ENCODE data around the gene GPR78. TPM values are rescaled to one million over a fixed set of nuclear protein-coding genes. Genes with fewer than 3 reads are reported as not detected.
"Not testable (repeated sequence)": the region's sequence is repeated elsewhere in the genome, so short reads cannot be mapped to it uniquely, and the experiment has no call there.

GPR78 gene
- total RNA-seq, 6 donors from 2014 or later, result 0.03 to 0.07 TPM; not detected in 4

DNA sequence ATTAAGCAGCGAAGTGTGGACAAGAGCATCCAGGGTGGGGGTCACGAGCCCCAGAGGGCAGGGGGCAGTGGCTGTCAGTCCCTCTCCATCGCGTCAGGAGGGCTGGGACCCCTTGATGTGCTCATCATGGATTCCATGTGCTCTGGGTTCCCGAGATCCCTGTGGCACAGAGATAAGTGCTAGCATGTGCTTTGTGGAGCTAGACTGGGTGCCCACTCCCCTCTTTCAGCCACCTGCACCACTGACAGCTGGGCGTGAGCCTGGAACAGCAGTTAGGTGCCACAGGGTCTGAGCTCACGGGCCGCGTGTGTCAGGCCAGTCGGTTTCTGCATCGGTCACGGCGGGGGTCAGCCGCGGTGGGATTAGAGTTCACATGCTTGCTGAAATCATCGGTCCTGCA lies 36.6 kb downstream of the GPR78 start:
- H3K27ac ChIP-seq, result no peak overlapping the region
- H3K4me1 ChIP-seq, result no peaks in the 10 kb centered on the region
- DNase-seq, result peak in 1 of 2 donors; percentile 74
- WGBS, 2 donors, result 63 to 84% methylated on average over 6 to 16 of the region's 16 CpGs
- TF ChIP-seq CTCF (IDR thresholded peaks at IDR 0.05), result no peak
- no peak for TF ChIP-seq EP300 (IDR thresholded peaks at IDR 0.05)
- no peak for TF ChIP-seq POLR2AphosphoS5 (IDR thresholded peaks at IDR 0.05)
- no peak overlapping the region for H3K4me3 ChIP-seq
- H3K27me3 ChIP-seq, result no peaks in the 10 kb centered on the region
- no peaks in the 10 kb centered on the region for H3K36me3 ChIP-seq
- ATAC-seq (ENCODE audit: low FRiP score in 2 of 2), result no peak
- H3K9me3 ChIP-seq, result no peaks in the 10 kb centered on the region

- Histone ChIP-seq H3K9me3 (no peaks in the 10 kb centered on the region), H3K27ac (no peak overlapping the region), H3K4me1 (no peaks in the 10 kb centered on the region), H3K27me3 (no peaks in the 10 kb centered on the region), H3K4me3 (no peak overlapping the region), H3K36me3 (no peaks in the 10 kb centered on the region)
- TF ChIP-seq EP300 (IDR thresholded peaks at IDR 0.05), result no peak
- TF ChIP-seq CTCF (IDR thresholded peaks at IDR 0.05), result no peak
- TF ChIP-seq POLR2AphosphoS5 (IDR thresholded peaks at IDR 0.05), result no peak
- no peak for TF ChIP-seq POLR2A (IDR thresholded peaks at IDR 0.05)
- WGBS, 2 donors, result 73 to 74% methylated on average over 20 to 21 of the region's 21 CpGs
- DNase-seq, result peak in 1 of 2 donors; percentile 47
- no peak for ATAC-seq (ENCODE audit: low FRiP score in 2 of 2)
These were observed 37.4 kb downstream of the GPR78 start for GRCh38 chr4:8617486-8618040.

DNA sequence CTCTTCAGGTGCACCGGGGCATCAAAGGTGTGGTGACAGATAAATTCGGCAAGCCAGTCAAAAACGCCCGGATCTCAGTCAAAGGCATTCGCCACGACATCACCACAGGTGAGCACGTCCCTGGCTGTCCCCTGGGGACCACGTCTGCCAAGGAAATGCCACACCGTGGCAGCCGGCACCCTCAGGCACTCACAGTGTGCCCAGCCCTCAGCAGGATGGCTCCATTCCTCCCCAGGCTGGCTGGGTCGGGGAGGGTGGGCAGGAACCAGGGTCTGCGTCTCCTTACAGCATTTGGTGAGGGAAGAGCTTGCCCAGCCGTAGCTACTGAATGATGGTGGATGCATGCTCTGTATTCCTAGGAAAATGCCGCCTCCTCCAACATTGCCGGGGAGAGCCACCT lies 38.2 kb downstream of the GPR78 start:
- ATAC-seq (ENCODE audit: low FRiP score in 2 of 2), result no peak
- peak in 1 of 2 donors; percentile 70 for DNase-seq
- 88 to 89% methylated on average over 11 to 15 of the region's 15 CpGs for WGBS, 2 donors
- H3K4me3 ChIP-seq, result no peak overlapping the region
- H3K4me1 ChIP-seq, result no peaks in the 10 kb centered on the region
- H3K9me3 ChIP-seq, result no peaks in the 10 kb centered on the region
- TF ChIP-seq EP300 (IDR thresholded peaks at IDR 0.05) (no peak), CTCF (IDR thresholded peaks at IDR 0.05) (no peak), POLR2AphosphoS5 (IDR thresholded peaks at IDR 0.05) (no peak), POLR2A (IDR thresholded peaks at IDR 0.05) (no peak)
- no peak overlapping the region for H3K27ac ChIP-seq
- H3K27me3 ChIP-seq, result no peaks in the 10 kb centered on the region
- no peaks in the 10 kb centered on the region for H3K36me3 ChIP-seq

DNA sequence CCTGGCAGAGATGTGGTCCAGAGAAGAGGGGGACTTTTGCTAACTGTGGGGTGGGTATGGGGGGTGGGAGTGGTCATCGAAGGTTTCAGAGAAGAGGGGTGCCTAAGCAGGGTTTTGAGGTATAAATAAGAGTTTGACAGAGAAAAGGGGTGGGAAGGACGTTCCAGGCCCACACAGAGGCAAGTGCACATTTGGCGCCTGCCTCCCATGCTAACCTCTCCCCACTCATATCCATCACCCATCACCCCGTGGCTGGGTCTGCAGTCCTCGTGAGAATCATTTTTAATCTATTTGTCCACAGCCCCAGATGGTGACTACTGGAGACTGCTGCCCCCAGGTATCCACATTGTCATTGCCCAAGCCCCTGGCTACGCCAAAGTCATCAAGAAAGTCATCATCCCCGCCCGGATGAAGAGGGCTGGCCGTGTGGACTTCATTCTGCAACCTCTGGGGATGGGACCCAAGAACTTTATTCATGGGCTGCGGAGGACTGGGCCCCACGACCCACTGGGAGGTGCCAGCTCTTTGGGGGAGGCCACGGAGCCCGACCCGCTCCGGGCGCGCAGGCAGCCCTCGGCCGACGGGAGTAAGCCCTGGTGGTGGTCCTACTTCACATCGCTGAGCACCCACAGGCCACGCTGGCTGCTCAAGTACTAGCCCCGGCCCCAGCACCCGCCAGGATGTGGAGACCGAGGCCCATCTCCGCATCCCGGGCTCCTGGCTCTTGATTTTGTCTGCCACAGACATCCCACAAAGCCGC lies 38.9 kb downstream of the GPR78 start:
- 81 to 87% methylated on average over 8 to 28 of the region's 28 CpGs for WGBS, 2 donors
- TF ChIP-seq CTCF (IDR thresholded peaks at IDR 0.05) (no peak), EP300 (IDR thresholded peaks at IDR 0.05) (no peak), POLR2A (IDR thresholded peaks at IDR 0.05) (no peak), POLR2AphosphoS5 (IDR thresholded peaks at IDR 0.05) (no peak)
- DNase-seq, result no peak

DNA sequence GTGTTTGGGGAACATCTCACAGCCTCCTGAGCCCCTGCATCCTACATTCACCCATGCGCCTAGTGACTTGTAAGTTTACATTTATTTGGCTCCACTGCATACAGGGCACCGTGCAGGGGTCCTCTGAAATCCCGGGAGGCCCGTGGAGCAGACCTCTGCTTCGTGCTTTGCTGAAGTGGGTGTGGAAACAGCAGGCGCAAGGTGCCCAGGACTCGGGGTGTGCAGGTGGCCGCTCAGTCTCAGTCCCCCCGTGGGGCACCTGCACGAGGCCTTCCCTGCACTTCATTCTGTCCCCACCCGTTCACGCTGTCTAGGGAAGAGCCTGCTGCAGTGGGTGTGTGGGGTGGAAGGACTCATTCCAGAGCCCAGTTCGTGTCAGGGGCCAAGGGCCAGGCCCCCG lies 40.9 kb downstream of the GPR78 start:
- DNase-seq, result peak in 1 of 2 donors; percentile 66
- H3K36me3 ChIP-seq, H3K27me3 ChIP-seq, H3K9me3 ChIP-seq, H3K4me3 ChIP-seq, H3K27ac ChIP-seq, H3K4me1 ChIP-seq: not testable (repeated sequence)
- WGBS, 2 donors, result 86% methylated on average over 4 of the region's 14 CpGs; no CpG with 5 or more reads in 1 of the 2 donors
- peak; percentile 11 to 66 for ATAC-seq (ENCODE audit: low FRiP score in 2 of 2)

More for the DNA sequence above, 38.9 kb downstream of the GPR78 start:
- no peak for ATAC-seq (ENCODE audit: low FRiP score in 2 of 2)
- Histone ChIP-seq H3K27ac (no peak overlapping the region), H3K27me3 (no peaks in the 10 kb centered on the region), H3K4me3 (no peak overlapping the region), H3K9me3 (no peaks in the 10 kb centered on the region), H3K36me3 (no peaks in the 10 kb centered on the region), H3K4me1 (no peaks in the 10 kb centered on the region)

DNA sequence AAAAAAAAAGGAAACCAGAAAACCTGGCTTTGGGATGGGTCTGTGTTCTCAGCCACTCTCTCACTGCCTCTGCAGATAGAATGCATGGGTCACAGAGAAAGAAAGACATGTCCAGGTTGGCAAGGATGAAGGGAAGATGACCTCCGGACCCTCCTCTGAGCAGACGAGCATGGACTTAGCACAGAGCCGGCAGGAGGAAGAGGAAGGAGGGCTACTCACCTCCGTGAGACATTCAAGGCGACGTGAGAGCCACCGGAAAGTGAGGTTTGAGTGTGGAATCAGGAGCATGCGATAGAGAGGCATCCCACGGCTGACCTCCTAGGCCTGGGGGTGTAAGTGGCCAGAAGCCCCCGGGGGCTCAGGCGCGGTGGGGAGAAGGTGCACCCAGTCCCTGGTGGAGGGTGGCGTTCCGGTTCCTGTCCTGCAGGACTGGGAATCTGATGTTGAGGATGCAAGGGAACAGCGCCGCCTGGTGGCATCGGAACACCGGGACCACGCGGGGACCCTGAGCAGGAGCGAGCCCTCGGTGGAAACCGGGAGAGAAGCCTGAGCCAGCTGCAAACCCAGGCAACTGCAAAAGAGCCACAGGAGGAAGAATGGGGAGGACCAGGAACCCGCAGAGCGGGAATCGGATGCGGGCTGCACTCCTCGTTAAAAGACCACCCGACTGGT lies 44.5 kb downstream of the GPR78 start:
- ATAC-seq (ENCODE audit: low FRiP score in 2 of 2), result peak; percentile 1 to 43
- H3K27ac ChIP-seq, H3K36me3 ChIP-seq, H3K4me1 ChIP-seq, DNase-seq, H3K27me3 ChIP-seq, H3K4me3 ChIP-seq, H3K9me3 ChIP-seq: not testable (repeated sequence)
- no CpG with 5 or more reads among the region's 29 CpGs for WGBS, 2 donors

GRCh38 chr4:8630240-8630905 lies 50.2 kb downstream of the GPR78 start:
- H3K4me3 ChIP-seq, DNase-seq, H3K4me1 ChIP-seq, H3K9me3 ChIP-seq, H3K27me3 ChIP-seq, H3K36me3 ChIP-seq, H3K27ac ChIP-seq: not testable (repeated sequence)
- no CpG with 5 or more reads among the region's 29 CpGs for WGBS, 2 donors
- peak; percentile 2 to 58 for ATAC-seq (ENCODE audit: low FRiP score in 2 of 2)

Data from upper lobe of left lung (tissue), 6 donors.